Measurements from ENCODE around the gene HEATR9. TPM values are rescaled to one million over a fixed set of nuclear protein-coding genes. Genes with fewer than 3 reads are reported as not detected.

The HEATR9 gene
- total RNA-seq, 1 donor from 2014 or later = not detected

DNA sequence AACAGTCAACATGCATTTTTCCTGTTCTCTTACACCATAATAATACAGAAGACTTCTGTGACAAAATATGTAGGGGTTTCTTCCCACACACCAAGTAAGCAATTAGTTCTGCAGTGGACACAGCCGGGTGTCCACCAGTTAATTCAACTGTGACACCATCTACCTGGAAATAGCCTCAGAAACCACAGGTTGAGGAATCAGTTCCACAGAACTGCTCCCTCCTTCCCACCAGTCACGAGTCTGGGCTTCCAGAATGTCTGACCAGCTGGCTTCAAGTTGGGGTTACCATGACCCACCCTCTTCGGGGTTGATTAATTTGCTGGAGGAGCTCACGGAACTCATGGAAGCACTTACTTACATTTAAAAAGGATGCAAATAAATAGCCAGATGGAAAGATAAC lies 25.1 kb upstream of the HEATR9 start:
- no peak for DNase-seq

DNA sequence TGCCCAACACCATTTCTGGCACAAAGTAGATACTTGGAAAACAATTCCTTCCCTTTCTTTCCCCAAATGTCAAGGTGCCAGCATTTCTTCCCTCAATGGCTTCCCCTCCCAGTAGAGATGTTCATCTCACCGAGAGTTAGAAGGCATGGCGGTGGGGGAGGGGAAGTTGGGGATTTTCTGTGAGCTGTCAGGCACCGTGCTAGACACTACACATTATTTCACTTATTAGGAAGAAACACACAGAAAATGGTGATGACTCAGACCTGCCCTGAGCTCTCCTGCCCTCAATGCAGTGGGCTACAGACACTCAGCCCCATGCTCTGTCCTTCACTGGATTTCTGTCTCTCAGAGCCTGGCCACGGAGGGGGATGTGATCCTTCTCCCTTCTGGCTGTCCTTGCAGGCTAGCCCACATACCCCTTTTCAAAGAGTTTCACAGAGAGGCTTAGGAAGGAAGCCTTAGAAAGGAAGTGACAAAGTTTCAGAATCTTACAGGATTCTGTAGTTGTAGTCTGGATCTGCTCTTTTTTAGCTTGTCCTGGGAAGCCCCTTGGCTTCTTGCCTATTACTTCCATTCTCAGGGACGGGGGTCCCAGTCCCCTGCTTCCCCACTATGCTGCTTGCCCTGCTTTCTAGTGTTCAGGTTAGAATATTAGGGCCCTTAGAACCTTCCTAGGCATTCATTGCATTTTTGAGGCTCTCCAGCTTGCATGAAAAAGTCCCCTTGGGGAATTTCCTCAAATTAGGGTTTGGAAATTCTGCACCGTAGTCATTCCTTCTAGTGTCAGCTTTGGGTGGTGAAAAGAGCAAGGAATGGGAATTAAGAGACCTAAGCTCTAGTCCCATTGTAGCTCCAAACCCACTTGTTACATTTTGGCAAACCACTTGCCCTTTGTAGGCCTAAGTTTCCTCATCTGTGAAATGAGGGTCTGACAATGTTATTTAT lies 23.7 kb upstream of the HEATR9 start:
- DNase-seq = no peak

DNA sequence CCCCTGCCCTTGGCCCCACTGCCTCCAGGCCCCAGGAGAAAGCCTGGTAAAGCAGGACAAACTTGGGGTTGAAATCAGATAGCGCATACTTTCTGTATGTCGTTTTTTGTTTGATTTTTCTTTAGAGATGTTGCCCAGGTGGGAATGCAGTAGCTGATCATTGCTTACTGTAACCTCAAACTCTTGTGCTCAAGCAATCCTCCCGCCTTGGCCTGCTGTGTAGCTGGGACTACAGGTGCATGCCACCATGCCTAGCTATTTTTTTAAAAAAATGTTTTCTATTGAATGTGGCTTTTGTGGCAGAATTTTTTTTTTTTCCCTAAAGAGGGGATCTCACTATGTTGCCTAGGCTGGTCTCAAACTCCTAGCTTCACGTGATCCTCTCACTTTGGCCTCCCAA lies 22.6 kb upstream of the HEATR9 start:
- DNase-seq = no peak

GRCh38 chr17:35890774-35891155 lies 22.1 kb upstream of the HEATR9 start:
- DNase-seq = no peak

- DNase-seq = no peak
Measured at GRCh38 chr17:35889818-35890773, 21.4 kb upstream of the HEATR9 start.

GRCh38 chr17:35889241-35889640 lies 20.6 kb upstream of the HEATR9 start:
- no peak for DNase-seq

GRCh38 chr17:35879773-35880654 lies 11.3 kb upstream of the HEATR9 start, which contains the start of gene CCL5:
Gene CCL5, minus strand, starts transcription at chr17:35880360.
- DNase-seq = no peak

- no peak for DNase-seq
Measured at GRCh38 chr17:35878361-35878760, 9.7 kb upstream of the HEATR9 start.

DNA sequence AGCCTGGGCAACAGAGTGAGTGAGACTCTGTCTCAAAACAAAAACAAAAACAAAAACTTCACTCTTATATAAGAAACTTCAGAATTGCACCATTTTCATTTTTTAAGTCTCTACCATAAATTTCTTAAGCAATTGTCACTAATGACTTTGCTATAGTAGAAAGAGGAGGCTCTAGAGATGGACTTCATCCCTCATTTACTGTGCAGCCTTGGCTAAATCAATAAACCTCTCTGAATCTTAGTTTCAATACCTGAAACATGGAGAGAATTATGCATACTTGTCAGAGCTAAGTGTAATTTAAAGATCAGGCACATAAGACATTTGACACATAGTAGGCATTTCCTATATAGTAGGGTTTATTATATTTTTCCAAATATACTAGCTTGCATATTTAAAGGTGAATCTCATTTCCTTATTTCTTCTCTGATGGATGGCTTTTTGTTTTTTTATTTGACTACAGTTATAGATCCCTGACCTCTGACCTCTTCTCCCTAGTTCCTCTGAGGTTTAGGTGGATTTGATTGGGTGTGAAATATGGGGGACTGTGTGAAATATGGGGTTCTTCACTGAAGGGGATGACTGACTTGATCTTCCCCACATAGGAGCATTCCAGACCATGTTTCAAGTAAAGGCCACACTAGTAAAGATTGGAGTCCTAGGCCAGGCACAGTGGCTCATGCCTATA lies 8.8 kb upstream of the HEATR9 start:
- no peak for DNase-seq

GRCh38 chr17:35876534-35876933 lies 7.8 kb upstream of the HEATR9 start:
- DNase-seq = no peak

DNA sequence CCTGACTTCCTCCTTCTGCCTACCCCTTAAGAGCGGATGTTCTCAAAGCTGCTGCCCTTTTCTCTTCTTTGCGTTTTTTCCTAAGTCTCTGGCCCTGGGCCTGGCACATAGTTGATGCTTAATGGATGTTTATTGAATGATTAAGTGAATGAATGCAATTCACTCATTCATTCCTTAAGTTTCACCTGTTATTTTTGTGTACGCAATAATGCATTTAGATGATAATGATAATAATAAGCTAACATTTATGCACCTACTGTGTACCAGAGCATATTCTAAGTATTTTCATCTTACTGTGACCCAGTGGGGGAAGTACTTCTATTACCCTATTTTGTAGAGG lies 7.1 kb upstream of the HEATR9 start:
- no peak for DNase-seq

GRCh38 chr17:35875072-35875799 lies 6.5 kb upstream of the HEATR9 start:
- no peak for DNase-seq

GRCh38 chr17:35872196-35872980 lies 3.7 kb upstream of the HEATR9 start:
- DNase-seq = no peak

GRCh38 chr17:35870906-35871819 lies 2.5 kb upstream of the HEATR9 start:
- DNase-seq = no peak

DNA sequence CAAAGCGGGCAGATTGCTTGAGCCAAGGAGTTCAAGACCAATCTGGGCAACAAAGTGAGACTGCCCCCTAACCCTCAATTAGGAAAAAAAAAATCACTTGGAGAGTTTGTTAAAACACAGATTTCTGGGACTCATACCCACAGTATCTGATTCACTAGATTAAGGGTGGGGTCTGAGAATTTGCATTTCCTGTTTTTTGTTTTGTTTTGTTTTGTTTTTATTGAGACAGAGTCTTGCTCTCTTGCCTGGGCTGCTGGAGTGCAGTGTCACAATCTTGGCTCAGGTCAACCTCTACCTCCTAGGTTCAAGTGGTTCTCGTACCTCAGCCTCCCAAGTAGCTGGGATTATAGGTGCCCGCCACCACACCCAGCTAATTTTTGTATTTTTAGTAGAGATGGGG lies 1.1 kb downstream of the HEATR9 start:
- no peak for DNase-seq

DNA sequence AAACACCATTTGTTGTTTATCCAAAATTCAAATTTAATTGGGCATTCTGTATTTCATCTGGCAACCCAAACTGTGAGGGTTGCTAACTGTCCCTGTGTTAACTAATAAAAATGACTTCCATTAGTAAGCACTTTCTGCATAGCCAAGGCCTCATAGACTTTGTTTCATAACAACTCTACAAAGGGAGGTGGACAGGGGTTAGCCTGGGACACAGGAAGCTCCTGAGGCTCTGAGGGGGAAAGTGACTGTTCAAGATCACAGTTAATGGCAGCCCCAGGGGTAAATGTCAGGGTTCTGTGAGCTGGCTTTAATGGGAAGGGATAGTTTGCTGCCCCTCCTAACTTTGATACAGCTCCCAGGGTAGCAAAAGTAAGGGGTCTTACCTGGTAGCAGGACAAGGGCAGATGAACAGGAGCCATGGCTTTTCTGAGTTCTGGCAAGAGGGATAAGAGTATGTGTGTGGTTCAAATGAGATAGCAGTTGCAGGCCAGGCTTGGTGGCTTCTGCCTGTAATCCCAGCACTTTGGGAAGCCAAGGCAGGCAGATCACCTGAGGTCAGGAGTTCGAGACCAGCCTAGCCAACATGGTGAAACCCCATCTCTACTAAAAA lies 2.2 kb downstream of the HEATR9 start:
- no peak for DNase-seq

GRCh38 chr17:35865412-35866340 lies 3.0 kb downstream of the HEATR9 start:
- DNase-seq = no peak

All from skin of body (tissue), 2 donors.